Transverse colon (tissue), 4 donors: ENCODE measurements around the gene DSCAM. TPM values are rescaled to one million over a fixed set of nuclear protein-coding genes. Genes with fewer than 3 reads are reported as not detected.

Source experiments
- DNase-seq: peaks from one replicate; pipeline ENCODE4 v3.0.0-alpha.2; 2019
- H3K27ac ChIP-seq, 4 donors: fragments of 200-600 bp; sonication (generic); 2 replicates each; pipeline ENCODE4 v1.5.1; 2016 to 2018; ENCODE audit warnings: inconsistent platforms in 4 of 4
- H3K27me3 ChIP-seq: fragments of 200-600 bp; sonication (generic); 2 replicates; pipeline ENCODE4 v1.5.1; 2017; ENCODE audit warnings: inconsistent platforms
- H3K36me3 ChIP-seq, 4 donors: fragments of 200-600 bp; sonication (generic); 2 replicates each; pipeline ENCODE4 v1.5.1; 2017 to 2019; ENCODE audit warnings: inconsistent platforms in 4 of 4
- H3K4me1 ChIP-seq, 4 donors: fragments of 200-600 bp; sonication (generic); 2 replicates each; pipeline ENCODE4 v1.5.1; 2017 to 2020; ENCODE audit warnings: inconsistent platforms in 4 of 4
- H3K4me3 ChIP-seq, 4 donors: fragments of 200-600 bp; sonication (generic); 1 replicate in 1 of 4; 2 replicates in 3 of 4; pipeline versions ENCODE4 v1.5.1 to v1.6.1; 2017 to 2019; ENCODE audit warnings: inconsistent platforms in 4 of 4
- H3K9me3 ChIP-seq, 2 donors: fragments of 200-600 bp; sonication (generic); 2 replicates each; pipeline ENCODE4 v1.5.1; 2017 to 2019; ENCODE audit warnings: inconsistent platforms in 2 of 2
- EP300 ChIP-seq: sonication (generic); formaldehyde crosslinking; IDR thresholded peaks from one replicate; pipeline ENCODE4 v1.6.1; 2017; ENCODE audit warnings: antibody characterized with exemption, low read depth
- POLR2A ChIP-seq: fragments of 450-650 bp; IDR thresholded peaks from one replicate; pipeline ENCODE4 v1.6.1; 2016; ENCODE audit warnings: antibody characterized with exemption, mild to moderate bottlenecking, moderate library complexity
- POLR2AphosphoS5 ChIP-seq, 3 donors: sonication (generic); formaldehyde crosslinking; IDR thresholded peaks; one replicate each; pipeline ENCODE4 v1.6.1; 2016; ENCODE audit warnings: antibody characterized with exemption in 3 of 3
- WGBS, 2 donors: methylation state at CpG; one replicate each; pipeline ENCODE4 v1.1.5; 2018; ENCODE audit warnings: low coverage in 1 of 2; 5-methylcytosine and 5-hydroxymethylcytosine counted together
- in situ Hi-C, 4 donors: fragments of 200-750 bp; cut with MboI; loops; one replicate each; pipeline versions ENCODE4 v1.15.0 to v1.15.1; 2017; ENCODE audit warnings: low sequenced_read_pairs in 3 of 4, low pct_ligation_motif_present in 1 of 4, low pct_unique_long_range_greater_than_20kb in 1 of 4
- intact Hi-C: fragments of 100-400 bp; cut with DNase I; formaldehyde crosslinking; loops from one replicate; pipeline ENCODE4 v1.15.1; 2023; ENCODE audit warnings: low total_unique reads
- total RNA-seq, 4 donors: library from RNA; depleted of rRNA; stranded (reverse); fragments of >200 nt; gene quantifications; one replicate each; pipeline ENCODE4 v1.1.0, GENCODE V29; 2016
- TF ChIP-seq, protein P1 (sequence below), 5 experiments: fragments of 200-600 bp in 3 of 5; fragments of 450-650 bp in 2 of 5; sonication (generic) in 3 of 5; IDR thresholded peaks; 1 replicate in 2 of 5; 2 replicates in 3 of 5; pipeline ENCODE4 v1.5.1; 2016 to 2017; ENCODE audit warnings: antibody characterized with exemption in 5 of 5, inconsistent platforms in 3 of 5, mild to moderate bottlenecking in 2 of 5, moderate library complexity in 1 of 5

DSCAM gene
- total RNA-seq, 4 donors from 2014 or later, result 0.16 TPM; not detected in 3

DNA sequence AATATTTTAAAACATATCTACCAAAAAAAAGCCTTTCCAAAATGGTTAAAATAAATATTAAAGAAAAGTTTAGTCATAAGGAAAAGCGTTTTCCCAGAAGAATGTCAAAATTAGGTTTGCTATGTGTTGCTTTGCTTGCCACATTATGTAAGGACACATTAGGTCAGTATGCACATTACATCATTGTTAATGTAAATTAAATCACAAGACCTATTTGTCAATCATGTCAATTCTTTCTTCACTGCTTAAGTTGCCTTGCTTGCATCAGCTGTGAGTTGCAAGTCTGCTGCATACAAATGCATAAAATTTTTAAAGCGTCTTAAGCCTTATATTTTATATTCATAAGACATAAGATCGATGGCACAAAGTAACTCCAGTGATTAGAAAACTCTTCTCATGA, 530.9 kb downstream of the DSCAM start:
- no peaks in the 10 kb centered on the region for H3K27me3 ChIP-seq
- no peak for TF ChIP-seq POLR2A
- TF ChIP-seq EP300, result no peak
- TF ChIP-seq, protein P1, sequence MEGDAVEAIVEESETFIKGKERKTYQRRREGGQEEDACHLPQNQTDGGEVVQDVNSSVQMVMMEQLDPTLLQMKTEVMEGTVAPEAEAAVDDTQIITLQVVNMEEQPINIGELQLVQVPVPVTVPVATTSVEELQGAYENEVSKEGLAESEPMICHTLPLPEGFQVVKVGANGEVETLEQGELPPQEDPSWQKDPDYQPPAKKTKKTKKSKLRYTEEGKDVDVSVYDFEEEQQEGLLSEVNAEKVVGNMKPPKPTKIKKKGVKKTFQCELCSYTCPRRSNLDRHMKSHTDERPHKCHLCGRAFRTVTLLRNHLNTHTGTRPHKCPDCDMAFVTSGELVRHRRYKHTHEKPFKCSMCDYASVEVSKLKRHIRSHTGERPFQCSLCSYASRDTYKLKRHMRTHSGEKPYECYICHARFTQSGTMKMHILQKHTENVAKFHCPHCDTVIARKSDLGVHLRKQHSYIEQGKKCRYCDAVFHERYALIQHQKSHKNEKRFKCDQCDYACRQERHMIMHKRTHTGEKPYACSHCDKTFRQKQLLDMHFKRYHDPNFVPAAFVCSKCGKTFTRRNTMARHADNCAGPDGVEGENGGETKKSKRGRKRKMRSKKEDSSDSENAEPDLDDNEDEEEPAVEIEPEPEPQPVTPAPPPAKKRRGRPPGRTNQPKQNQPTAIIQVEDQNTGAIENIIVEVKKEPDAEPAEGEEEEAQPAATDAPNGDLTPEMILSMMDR (IDR thresholded peaks at IDR 0.05), result no peak
- TF ChIP-seq POLR2AphosphoS5 (IDR thresholded peaks at IDR 0.05), result no peak
- H3K27ac ChIP-seq, result no peak overlapping the region
- intact Hi-C loops (no loop called here), in situ Hi-C loops (no loop called here)
- 66 to 78% methylated on average over 3 of the region's 3 CpGs for WGBS, 2 donors
- no peak overlapping the region for H3K4me3 ChIP-seq
- H3K36me3 ChIP-seq, result no peaks in the 10 kb centered on the region
- no peaks in the 10 kb centered on the region for H3K9me3 ChIP-seq
- H3K4me1 ChIP-seq, result no peaks in the 10 kb centered on the region
- DNase-seq, result no peak

DNA sequence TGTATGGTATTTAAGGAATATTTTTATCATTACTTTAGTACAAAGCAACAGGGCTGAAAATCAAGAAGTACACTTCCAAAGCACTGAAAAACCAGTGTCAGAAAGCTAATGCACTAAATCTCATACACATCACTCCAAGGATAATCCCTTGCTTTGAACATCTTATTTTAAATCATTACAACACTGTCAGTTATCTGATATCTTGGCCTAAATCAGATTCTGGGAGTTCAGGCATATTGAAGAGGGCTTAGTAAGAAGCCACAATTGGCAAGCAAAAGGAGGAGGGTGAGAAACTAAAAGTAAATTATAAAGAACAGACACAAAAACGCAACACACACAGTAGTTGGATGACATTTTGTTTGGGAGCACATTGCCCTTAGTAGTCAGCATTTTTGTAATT, 531.3 kb downstream of the DSCAM start:
- H3K4me1 ChIP-seq, result no peaks in the 10 kb centered on the region
- no peaks in the 10 kb centered on the region for H3K27me3 ChIP-seq
- H3K27ac ChIP-seq, result no peak overlapping the region
- no peak for DNase-seq
- in situ Hi-C loops (no loop called here), intact Hi-C loops (no loop called here)
- H3K9me3 ChIP-seq, result no peaks in the 10 kb centered on the region
- TF ChIP-seq POLR2A, result no peak
- TF ChIP-seq EP300, result no peak
- no peak for TF ChIP-seq POLR2AphosphoS5 (IDR thresholded peaks at IDR 0.05)
- TF ChIP-seq, protein P1 (IDR thresholded peaks at IDR 0.05), result no peak
- 17 to 52% methylated on average over 1 of the region's 1 CpG for WGBS, 2 donors
- no peak overlapping the region for H3K4me3 ChIP-seq
- H3K36me3 ChIP-seq, result no peaks in the 10 kb centered on the region

DNA sequence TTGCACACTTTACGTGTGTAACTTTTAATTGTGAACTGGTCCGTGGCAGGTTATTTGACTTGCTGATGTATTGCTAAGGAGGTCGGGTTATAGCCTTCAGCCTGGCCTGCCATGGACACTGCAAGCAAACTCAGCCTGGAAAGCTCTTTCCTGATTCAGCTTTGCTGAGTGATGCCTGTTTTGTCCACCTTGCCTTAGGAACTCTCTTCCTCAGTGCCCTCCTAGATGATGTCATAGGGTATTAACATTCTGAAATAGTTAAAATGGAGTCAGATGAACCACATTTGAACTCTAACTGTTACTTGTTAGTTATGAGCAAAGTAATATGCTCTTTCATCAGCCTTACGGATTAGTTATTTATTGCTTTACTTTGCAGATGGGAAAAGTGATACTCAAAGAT, 533.7 kb downstream of the DSCAM start:
- no peak for DNase-seq
- TF ChIP-seq EP300 (no peak), POLR2A (no peak), POLR2AphosphoS5 (IDR thresholded peaks at IDR 0.05) (no peak)
- TF ChIP-seq, protein P1 (IDR thresholded peaks at IDR 0.05), result no peak
- Histone ChIP-seq H3K36me3 (no peaks in the 10 kb centered on the region), H3K27ac (no peak overlapping the region), H3K4me3 (no peak overlapping the region), H3K4me1 (no peaks in the 10 kb centered on the region), H3K27me3 (no peaks in the 10 kb centered on the region), H3K9me3 (no peaks in the 10 kb centered on the region)
- intact Hi-C loops, result no loop called here
- WGBS, 2 donors, result 82 to 85% methylated on average over 4 of the region's 4 CpGs
- in situ Hi-C loops, result no loop called here

DNA sequence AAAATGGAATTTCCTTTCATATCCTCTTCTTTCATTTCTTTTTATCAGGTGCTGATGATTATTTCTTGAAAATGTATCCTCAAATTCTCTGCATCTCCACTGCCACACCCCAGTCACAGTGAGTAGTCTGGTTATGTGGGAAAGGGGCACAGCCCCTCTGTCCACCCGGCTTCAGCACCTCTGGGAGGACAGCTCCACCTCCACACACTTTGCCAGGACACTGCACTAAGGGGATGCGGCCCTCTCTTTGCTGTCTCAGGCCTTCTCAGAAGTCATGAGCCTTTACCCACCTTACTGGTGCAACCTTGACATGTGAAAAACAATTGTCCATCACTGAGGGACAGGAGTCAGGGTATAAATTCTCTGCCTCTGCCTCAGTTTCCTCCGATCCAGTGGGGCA, 546.7 kb downstream of the DSCAM start:
- no peak for DNase-seq
- no peaks in the 10 kb centered on the region for H3K4me1 ChIP-seq
- 71% methylated on average over 3 of the region's 3 CpGs; no CpG with 5 or more reads in 1 of the 2 donors for WGBS, 2 donors
- intact Hi-C loops, result no loop called here
- H3K4me3 ChIP-seq, result no peak overlapping the region
- in situ Hi-C loops, result no loop called here
- no peaks in the 10 kb centered on the region for H3K9me3 ChIP-seq
- TF ChIP-seq, protein P1 (IDR thresholded peaks at IDR 0.05), result no peak
- TF ChIP-seq POLR2A (no peak), POLR2AphosphoS5 (IDR thresholded peaks at IDR 0.05) (no peak), EP300 (no peak)
- H3K27me3 ChIP-seq, result no peaks in the 10 kb centered on the region
- no peaks in the 10 kb centered on the region for H3K36me3 ChIP-seq
- no peak overlapping the region for H3K27ac ChIP-seq
